Measurements from ENCODE around the gene SLC12A8.

DNA sequence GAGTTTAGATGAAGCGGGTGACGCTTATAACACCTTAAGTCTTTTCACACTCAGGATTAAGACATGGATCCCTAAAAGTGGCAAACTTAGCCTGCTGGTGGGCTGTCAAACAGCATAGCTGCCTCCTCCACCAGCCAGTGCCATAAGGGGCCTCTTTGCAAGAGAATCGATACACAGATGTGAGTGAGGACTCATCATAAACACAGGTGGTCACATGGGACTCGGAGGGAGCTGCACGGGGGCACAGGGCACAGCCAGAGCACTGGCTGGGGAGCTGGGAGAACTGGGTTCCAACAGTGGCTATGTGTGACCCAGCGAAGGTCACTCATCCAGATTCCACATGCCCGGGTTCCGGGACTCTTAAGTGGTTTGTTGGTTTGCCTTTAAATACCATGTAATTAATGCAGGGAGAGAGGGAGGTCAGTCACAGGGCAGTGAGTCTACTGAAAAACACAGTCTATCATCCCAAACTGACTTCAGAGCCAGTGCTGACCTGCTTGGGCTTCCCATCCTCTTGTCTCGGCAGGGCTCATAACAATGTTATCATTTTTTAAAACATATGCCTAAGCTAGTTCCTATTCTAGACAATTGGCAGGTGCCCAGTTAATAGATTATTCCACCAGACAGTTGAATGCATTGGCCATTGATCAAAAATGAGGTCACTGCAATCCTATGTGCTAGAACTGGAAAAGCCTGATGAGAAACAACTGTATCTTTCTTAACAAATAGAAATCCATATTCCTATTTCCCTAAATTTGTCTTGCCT, 51.8 kb downstream of the SLC12A8 start:
- TF ChIP-seq, protein P1, sequence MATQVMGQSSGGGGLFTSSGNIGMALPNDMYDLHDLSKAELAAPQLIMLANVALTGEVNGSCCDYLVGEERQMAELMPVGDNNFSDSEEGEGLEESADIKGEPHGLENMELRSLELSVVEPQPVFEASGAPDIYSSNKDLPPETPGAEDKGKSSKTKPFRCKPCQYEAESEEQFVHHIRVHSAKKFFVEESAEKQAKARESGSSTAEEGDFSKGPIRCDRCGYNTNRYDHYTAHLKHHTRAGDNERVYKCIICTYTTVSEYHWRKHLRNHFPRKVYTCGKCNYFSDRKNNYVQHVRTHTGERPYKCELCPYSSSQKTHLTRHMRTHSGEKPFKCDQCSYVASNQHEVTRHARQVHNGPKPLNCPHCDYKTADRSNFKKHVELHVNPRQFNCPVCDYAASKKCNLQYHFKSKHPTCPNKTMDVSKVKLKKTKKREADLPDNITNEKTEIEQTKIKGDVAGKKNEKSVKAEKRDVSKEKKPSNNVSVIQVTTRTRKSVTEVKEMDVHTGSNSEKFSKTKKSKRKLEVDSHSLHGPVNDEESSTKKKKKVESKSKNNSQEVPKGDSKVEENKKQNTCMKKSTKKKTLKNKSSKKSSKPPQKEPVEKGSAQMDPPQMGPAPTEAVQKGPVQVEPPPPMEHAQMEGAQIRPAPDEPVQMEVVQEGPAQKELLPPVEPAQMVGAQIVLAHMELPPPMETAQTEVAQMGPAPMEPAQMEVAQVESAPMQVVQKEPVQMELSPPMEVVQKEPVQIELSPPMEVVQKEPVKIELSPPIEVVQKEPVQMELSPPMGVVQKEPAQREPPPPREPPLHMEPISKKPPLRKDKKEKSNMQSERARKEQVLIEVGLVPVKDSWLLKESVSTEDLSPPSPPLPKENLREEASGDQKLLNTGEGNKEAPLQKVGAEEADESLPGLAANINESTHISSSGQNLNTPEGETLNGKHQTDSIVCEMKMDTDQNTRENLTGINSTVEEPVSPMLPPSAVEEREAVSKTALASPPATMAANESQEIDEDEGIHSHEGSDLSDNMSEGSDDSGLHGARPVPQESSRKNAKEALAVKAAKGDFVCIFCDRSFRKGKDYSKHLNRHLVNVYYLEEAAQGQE (IDR thresholded peaks at IDR 0.05; ENCODE audit: low read depth): no peak
- TF ChIP-seq CREB1 (IDR thresholded peaks at IDR 0.05; ENCODE audit: low read depth) (no peak), RAD21 (IDR thresholded peaks at IDR 0.05; ENCODE audit: low read depth) (no peak), TCF12 (IDR thresholded peaks at IDR 0.05; ENCODE audit: low read depth) (no peak), EGR1 (IDR thresholded peaks at IDR 0.05) (no peak), EP300 (IDR thresholded peaks at IDR 0.05; ENCODE audit: borderline replicate concordance) (no peak), FOXM1 (IDR thresholded peaks at IDR 0.05; ENCODE audit: borderline replicate concordance, low read depth) (no peak), YY1 (IDR thresholded peaks at IDR 0.05; ENCODE audit: low read depth) (no peak), TAF1 (IDR thresholded peaks at IDR 0.05; ENCODE audit: low read depth) (no peak)

All from Ishikawa (cell line).